ENCODE measurements around the gene OGT.

- TF ChIP-seq EZH2phosphoT487 (IDR thresholded peaks at IDR 0.05) (no peak), CTCF (IDR thresholded peaks at IDR 0.05) (no peak)
These were observed 89.2 kb downstream of the OGT start for GRCh38 chrX:71622032-71622575.
